ENCODE results near the gene NKAIN2.

GRCh38 chr6:124699038-124699437 lies 895.4 kb downstream of the NKAIN2 start:
- TF ChIP-seq, protein P1, sequence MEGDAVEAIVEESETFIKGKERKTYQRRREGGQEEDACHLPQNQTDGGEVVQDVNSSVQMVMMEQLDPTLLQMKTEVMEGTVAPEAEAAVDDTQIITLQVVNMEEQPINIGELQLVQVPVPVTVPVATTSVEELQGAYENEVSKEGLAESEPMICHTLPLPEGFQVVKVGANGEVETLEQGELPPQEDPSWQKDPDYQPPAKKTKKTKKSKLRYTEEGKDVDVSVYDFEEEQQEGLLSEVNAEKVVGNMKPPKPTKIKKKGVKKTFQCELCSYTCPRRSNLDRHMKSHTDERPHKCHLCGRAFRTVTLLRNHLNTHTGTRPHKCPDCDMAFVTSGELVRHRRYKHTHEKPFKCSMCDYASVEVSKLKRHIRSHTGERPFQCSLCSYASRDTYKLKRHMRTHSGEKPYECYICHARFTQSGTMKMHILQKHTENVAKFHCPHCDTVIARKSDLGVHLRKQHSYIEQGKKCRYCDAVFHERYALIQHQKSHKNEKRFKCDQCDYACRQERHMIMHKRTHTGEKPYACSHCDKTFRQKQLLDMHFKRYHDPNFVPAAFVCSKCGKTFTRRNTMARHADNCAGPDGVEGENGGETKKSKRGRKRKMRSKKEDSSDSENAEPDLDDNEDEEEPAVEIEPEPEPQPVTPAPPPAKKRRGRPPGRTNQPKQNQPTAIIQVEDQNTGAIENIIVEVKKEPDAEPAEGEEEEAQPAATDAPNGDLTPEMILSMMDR (conservative IDR thresholded peaks at IDR 0.05) = no peak
- TF ChIP-seq ZFX (IDR thresholded peaks at IDR 0.05) = no peak

All from C4-2B (cell line).